ENCODE results near the gene ANKRD44. TPM values are rescaled to one million over a fixed set of nuclear protein-coding genes. Genes with fewer than 3 reads are reported as not detected.

ANKRD44 gene
- total and polyA plus RNA-seq, 12 donors, result 1.1 to 20.1 (median 6.9) TPM

DNA sequence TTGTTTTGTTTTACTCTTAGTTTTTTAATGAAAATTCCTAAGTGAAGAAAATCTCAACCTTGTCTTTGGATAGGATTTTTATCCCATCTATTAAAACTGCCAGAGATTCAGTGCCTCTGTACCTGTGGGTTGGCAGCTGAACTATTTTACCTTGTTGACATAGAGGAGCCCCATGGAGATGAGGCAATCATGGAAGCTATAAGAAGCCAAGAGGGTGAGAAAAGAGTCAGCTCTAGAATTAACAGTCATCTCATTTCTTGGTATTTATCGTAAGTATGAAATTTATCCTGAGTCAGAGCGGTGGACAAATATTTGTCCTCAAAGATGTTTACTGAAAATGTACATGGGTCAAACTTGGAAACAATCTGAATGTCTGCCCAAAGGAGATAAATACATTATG lies 348.3 kb downstream of the ANKRD44 start:
- intact Hi-C loops (cut with DNase I), result no loop called here
- Histone ChIP-seq H3K27ac (no peak overlapping the region), H3K4me3 (no peak overlapping the region), H3K9me3 (no peaks in the 10 kb centered on the region), H3K36me3 (no peaks in the 10 kb centered on the region), H3K27me3 (no peaks in the 10 kb centered on the region), H3K4me1 (peaks cover 0 to 10% (median 8%) of the 10 kb centered on the region in 9 donors)
- DNase-seq (no peak), ATAC-seq (no peak)
- 99 to 100% methylated on average over 2 of the region's 2 CpGs for WGBS, 2 donors
- TF ChIP-seq, protein P1, sequence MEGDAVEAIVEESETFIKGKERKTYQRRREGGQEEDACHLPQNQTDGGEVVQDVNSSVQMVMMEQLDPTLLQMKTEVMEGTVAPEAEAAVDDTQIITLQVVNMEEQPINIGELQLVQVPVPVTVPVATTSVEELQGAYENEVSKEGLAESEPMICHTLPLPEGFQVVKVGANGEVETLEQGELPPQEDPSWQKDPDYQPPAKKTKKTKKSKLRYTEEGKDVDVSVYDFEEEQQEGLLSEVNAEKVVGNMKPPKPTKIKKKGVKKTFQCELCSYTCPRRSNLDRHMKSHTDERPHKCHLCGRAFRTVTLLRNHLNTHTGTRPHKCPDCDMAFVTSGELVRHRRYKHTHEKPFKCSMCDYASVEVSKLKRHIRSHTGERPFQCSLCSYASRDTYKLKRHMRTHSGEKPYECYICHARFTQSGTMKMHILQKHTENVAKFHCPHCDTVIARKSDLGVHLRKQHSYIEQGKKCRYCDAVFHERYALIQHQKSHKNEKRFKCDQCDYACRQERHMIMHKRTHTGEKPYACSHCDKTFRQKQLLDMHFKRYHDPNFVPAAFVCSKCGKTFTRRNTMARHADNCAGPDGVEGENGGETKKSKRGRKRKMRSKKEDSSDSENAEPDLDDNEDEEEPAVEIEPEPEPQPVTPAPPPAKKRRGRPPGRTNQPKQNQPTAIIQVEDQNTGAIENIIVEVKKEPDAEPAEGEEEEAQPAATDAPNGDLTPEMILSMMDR (IDR thresholded peaks at IDR 0.05), result no peak

DNA sequence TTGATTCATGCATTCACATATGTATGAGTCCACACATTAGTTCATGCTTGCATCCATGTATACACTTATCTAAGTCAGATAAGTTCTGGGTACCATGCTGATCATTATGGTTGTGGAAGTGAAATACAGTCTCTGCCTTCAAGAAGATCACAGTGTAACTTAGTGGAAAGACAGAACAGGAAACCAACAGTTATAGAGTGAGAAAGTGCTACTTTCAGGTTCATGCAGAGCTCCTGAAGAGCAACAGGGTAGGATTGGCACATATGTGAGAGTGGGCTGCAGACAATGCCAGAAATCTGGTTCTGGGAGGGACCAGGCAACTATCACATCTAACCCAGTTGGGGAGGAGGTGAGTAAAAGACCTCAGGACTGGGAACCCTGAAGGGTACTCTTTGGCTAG lies 348.7 kb downstream of the ANKRD44 start:
- Histone ChIP-seq H3K9me3 (no peaks in the 10 kb centered on the region), H3K27me3 (no peaks in the 10 kb centered on the region), H3K4me3 (no peak overlapping the region), H3K36me3 (no peaks in the 10 kb centered on the region), H3K4me1 (peaks cover 0 to 10% (median 7%) of the 10 kb centered on the region in 9 donors), H3K27ac (no peak overlapping the region)
- intact Hi-C loops (cut with DNase I), result no loop called here
- DNase-seq (no peak), ATAC-seq (no peak)
- TF ChIP-seq, protein P1 (IDR thresholded peaks at IDR 0.05), result no peak

DNA sequence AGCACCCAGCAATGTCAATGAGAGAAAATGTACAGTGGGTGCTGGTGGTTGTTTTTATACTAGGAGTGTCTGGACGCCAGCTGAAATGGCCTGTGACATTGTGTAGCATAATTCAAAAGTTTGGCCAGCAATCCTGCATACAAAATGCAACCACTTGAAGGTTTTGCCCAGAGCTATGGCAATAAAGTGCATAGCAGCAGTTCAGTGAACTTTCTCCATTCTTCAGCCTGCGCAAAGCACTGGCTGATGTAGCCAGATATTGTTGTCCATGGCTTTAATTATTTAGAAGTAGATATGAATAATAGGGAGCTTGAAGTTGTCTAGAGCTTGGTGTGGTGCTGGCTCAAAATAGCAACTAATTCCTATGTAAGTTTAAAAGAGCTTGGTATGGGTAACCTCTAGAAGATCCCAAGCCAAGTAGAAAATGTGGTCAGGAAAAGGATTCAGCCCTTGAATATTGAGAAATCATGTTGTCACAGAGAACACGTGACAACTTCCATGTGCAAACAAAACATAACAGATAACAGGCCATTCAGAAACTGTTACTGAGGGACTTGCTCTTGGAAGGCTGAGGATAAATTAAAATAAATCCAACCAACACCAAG lies 350.7 kb downstream of the ANKRD44 start:
- Histone ChIP-seq H3K27me3 (no peaks in the 10 kb centered on the region), H3K36me3 (no peaks in the 10 kb centered on the region), H3K9me3 (no peaks in the 10 kb centered on the region), H3K4me1 (no peaks in the 10 kb centered on the region), H3K27ac (no peak overlapping the region), H3K4me3 (no peak overlapping the region)
- 81 to 82% methylated on average over 3 of the region's 3 CpGs for WGBS, 2 donors
- TF ChIP-seq, protein P1 (IDR thresholded peaks at IDR 0.05), result no peak
- ATAC-seq, result no peak
- no peak for DNase-seq
- intact Hi-C loops (cut with DNase I), result no loop called here

DNA sequence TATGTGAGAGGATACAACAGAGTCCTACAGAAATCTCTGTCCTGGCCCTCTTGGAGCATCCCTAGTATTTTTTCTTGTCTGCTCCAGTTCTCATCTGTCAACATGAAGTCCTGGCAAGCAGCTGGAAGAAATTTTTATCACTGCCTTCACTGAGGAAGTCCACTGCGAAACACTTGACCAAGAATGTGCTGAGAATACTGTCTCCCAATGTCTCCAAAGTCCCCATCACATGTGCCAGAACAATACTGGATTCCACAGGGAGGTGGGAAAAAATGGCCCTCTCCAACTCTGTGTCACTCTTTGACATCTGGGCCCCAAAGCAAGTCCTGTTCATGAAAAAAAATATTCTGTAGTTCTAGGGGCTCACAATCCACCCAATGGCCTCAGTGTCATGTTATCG lies 351.3 kb downstream of the ANKRD44 start:
- TF ChIP-seq, protein P1 (IDR thresholded peaks at IDR 0.05), result no peak
- H3K27ac ChIP-seq, result no peak overlapping the region
- H3K4me3 ChIP-seq, result no peak overlapping the region
- DNase-seq (no peak), ATAC-seq (no peak)
- H3K4me1 ChIP-seq, result no peaks in the 10 kb centered on the region
- no peaks in the 10 kb centered on the region for H3K36me3 ChIP-seq
- WGBS, 2 donors, result 83 to 86% methylated on average over 2 of the region's 2 CpGs
- intact Hi-C loops (cut with DNase I), result no loop called here
- no peaks in the 10 kb centered on the region for H3K27me3 ChIP-seq
- no peaks in the 10 kb centered on the region for H3K9me3 ChIP-seq
